8988T (cell line): Measurements from ENCODE around the gene PPP1R3G.
"Not testable (repeated sequence)": the region's sequence is repeated elsewhere in the genome, so short reads cannot be mapped to it uniquely, and the experiment has no call there.

Source experiments
- DNase-seq: peaks from one replicate; pipeline ENCODE4 v3.0.0; 2011

The PPP1R3G gene

DNA sequence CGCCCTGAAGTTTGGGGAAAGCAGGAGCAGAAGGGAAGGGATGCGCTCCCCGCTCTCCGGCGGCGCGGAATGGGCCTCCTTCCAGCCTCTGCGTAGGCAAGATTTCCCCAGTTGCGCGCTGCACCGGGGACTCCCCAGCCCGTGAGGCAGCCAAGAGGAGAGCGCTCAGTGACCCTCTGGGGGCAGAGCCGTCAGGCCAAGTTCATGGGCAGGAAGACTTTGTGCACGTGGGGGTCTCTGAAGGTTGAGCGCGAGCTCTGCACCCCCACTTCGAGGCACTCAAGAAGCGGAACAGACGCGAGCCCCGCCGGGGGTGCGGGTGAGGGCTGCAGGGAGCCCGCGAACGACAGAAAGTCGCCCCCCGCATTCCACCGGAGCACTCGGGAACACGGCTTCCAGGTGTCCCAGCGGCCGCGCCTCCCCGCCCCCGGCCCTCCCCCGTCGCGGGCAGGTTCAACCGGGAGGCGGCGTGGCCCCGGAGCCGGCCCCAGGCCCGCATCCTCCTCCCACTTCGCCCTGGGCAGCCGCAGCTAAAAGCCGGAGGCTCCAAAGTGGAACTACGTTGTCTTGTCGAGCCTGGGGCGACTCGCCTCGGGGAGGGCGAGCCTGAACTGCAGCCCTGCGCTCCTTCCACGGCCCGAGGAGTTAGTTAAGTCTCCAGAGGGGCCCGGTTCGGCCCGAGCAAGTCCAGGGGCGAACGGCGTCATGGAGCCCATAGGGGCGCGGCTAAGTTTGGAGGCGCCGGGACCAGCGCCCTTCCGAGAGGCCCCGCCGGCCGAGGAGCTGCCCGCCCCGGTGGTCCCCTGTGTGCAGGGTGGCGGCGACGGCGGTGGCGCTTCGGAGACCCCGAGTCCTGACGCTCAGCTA is at the start of gene PPP1R3G:
Gene PPP1R3G, plus strand, starts transcription at position 561 of the 867 bp plus-strand sequence. Its CDS starts 145 bp downstream, at position 706.
- peak; percentile 70 for DNase-seq

DNA sequence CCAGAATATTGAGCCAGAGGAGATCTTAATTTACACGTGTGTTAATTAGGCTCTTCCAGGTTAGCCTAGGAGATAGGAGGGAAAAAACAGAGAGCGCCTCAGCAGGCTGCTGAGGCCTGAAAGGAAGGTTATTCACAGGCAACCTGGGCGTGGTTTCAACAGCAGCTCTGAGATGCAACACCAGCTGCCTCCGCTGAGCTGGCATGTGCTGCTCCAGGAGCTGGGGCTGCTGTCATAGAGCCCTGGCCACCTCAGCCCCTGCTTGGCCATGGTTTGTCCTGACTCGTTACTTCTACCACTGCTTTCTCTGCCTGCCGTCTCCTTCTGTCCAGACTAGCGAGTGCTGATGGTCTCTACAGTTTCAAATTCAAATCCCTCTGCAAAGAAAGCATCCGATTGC is 48.9 kb upstream of the PPP1R3G start:
- no peak for DNase-seq

DNA sequence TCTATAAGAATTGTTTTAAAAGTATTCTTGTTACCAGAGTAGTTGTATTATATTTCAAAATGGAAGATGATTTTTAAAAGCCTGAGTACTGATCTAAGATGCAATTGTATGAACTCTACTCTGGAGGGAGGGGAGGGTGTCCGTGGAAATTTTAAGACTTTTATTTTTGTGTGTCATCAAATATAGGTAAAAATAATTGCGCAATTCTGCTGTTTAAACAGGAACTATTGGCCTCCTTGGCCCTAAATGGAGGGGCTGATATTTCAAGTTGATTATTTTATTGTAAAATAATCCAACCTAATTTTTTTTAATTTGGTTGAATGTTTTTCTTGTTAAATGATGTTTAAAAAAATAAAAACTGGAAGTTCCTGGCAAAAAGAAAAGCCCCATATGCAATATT is 43.2 kb upstream of the PPP1R3G start:
- no peak for DNase-seq

DNA sequence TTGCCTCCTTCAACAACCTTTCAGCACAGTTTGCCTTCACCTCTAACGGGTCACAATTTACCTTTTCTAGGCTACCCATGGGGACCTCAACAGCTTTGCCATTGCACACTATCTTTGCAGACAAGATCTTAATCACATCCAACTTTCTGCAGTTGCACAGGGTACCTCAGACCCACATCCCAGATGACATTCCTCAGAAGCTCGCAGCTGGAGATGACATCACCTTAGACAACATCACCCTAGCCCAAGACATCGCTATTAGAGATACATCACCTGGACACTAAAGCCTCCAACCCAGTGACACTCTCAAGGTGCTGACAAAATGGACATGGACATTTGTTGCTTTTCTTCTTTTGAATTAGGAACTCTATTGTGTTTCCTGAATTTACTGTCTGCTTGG is 42.7 kb upstream of the PPP1R3G start:
- DNase-seq: no peak

DNA sequence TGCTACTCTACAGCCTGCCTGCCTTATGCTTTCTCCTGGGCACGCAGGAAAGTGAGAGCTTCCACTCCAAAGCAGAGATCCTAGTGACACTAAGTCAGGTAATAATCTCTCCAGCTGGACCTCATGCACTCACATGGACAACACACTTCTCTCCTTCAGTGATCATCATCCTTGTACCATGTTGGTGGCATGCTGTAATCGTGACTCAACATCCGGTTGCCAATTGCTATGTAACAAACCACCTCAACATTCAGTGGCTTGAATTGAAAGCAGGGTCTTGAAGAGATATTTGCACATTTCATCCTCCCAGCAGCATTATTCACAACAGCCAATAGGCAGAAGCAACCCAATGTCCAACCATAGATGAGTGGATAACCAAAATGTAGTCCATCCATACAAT is 40.3 kb upstream of the PPP1R3G start:
- no peak for DNase-seq

DNA sequence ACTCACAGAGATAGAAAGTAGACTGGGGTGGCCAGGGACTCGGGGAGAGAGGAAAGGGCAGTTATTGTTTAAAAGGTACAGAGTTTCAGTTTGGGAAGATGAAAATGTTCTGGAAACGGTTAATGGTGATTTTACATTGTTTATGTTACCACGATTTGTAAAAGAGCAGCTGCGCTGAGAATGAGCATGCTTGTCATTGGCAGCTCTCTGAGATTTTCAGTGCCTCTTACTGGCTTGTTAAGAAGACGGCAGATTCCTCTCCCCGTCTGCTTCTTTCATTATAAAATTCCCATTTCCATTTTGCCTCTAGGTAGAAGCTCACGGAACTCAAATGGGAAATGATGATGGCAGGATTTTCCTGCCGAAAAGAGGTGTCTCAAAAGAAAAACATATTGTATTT is 39.7 kb upstream of the PPP1R3G start:
- DNase-seq: no peak

DNA sequence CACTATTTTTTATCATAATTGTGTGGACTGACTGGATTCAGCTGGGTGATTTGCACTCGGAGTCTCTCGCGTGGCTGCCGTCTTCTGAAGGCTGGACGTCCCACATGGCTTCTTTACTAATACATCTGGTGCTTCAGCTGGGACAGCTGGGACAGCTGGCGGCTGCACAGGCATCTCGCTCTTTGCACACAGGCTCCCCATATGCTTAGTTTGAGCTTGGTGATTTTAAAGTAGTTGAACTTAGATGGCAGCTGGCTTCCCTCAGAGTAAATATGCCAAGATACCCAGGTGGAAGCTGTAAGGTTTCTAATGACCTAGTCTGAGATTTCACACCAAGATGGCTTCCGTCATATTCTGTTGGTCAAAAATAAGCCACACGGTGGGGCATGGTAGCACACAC is 38.7 kb upstream of the PPP1R3G start:
- no peak for DNase-seq

DNA sequence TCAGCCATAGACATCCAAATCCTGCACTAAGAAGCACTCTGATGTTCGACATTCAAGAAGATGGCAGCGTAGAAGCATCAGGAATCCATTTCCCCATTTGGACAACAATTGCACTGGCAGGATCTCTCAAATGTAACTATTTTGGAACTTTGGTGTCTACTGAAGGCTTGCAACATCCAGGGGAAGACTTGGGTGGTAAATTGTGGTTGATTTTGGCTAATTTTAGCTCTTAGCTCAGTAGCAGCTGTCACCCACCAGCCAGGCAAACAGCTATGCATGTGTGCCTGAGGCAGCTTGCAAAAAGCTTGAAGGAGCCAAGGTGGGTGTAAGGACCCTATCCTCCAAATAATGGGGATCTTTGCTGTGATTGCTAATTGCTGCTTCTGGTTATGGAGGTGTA is 35.1 kb upstream of the PPP1R3G start:
- DNase-seq: no peak

DNA sequence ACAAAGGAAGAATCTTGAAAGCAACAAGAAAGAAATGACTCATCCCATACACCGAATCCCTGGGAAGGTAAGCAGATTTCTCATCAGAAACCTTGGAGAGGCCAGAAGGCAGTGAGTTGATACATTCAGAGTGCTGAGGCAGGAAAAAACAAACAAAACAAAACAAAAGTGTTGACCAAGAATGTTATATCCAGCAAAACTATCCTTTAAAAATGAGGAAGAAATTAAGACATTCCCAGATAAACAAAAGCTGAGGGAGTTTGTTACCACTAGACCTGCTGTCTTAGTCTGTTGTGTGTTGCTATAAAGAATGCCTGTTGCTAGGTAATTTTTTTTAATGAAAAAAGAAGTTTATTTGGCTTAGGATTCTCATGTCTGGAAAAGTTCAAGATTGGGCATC is 33.7 kb upstream of the PPP1R3G start:
- DNase-seq: no peak

DNA sequence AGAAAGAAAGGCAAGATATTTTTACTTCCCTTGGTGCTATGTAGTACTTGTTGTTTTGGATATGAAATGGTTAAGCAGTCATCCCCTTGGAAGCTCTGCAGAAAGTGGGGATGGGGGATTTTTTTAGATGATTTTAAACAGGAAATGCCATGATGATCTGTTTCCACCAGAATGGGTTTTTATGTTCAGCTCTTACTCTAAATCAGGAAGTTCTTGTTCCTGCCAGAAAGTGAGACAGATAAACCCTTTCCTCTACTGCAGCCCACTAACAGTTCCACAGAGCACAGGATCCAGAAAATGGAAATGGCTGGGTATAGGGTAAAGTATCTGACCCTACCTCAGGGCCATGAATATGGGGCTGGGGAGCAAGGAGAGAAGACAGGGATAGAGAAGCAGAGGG is 32.1 kb upstream of the PPP1R3G start:
- no peak for DNase-seq

DNA sequence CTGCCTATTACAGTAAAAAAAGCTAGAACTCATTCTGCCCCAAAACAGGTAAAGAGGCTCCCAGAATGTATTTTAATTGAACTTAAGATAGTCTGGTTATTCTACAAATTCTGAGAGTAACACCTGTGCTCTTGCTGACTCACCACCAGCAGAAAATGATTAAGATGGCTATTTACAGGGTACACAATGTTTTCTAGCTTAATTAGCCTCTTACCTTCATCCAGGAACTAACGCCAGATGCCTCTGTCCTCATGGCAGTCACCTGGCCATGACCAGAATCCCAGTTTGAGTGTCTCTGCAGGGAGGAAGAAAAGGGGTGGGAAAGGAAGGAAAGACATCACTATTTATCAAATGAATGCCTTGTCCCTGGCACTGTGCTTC is 31.3 kb upstream of the PPP1R3G start:
- no peak for DNase-seq

DNA sequence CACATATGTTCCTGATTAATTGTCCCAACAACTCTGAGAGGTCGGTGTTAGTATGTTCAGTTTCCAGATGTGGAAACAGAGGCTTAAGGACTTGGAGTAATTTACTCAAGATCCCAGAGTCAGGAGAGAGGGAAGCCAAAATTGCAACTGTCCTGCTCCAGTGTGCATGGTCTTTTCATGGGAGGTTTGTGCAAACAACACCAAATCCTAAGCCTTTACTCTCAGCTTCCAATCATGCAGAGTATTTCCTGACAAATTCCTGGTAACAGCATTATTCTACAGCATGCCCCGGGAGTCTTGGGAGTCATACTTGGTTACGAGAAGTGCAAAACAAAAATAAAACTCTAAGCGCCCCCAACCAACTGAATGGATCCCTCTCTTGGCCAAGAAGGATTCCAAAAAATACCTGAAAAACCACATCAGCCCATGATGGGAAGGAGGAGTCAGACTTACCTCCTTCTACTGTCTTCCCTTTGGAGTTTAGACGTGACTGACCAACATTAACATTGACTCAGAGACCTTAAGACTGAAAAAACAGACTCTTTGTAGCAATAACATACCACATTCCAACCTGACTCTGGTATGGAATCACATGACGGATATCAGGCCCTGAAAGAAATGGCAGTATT is 30.8 kb upstream of the PPP1R3G start:
- no peak for DNase-seq

DNA sequence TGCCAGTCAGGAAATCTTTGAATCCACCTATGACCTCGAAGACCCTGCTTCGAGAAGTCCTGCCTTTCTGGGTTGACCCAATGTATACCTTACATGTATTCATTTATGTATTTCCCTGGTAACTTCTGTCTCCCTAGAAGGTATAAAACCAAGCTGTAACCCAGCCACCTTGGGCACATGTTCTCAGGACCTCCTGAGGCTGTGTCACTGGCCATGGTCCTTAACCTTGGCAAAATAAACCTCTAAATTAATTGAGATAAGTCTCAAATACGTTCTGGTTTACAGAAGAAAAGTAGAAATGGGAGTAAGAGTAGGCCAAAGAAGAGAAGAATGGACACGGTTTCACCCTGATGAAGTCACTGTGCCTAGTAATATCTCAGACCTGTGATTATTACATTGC is 30.0 kb upstream of the PPP1R3G start:
- no peak for DNase-seq

DNA sequence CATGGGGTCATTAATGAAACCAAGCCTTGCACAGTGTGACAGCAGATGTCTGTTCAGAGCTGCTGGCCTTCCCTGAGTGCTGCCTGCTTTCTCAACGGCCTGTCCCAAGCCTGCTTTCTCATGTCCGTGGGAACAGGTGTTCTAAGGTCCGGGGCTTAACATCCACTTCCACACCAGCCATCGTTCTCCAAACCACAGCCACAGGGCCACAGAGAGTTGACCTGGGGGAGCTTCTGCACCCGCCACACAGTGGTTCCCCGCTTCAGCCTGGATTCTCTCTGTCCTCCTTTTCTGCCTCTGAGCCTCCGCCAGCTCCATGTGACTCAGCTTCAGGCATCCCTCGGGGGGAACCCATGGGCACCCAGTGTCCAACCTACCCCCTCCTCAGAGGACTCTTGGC is 26.9 kb upstream of the PPP1R3G start:
- no peak for DNase-seq

DNA sequence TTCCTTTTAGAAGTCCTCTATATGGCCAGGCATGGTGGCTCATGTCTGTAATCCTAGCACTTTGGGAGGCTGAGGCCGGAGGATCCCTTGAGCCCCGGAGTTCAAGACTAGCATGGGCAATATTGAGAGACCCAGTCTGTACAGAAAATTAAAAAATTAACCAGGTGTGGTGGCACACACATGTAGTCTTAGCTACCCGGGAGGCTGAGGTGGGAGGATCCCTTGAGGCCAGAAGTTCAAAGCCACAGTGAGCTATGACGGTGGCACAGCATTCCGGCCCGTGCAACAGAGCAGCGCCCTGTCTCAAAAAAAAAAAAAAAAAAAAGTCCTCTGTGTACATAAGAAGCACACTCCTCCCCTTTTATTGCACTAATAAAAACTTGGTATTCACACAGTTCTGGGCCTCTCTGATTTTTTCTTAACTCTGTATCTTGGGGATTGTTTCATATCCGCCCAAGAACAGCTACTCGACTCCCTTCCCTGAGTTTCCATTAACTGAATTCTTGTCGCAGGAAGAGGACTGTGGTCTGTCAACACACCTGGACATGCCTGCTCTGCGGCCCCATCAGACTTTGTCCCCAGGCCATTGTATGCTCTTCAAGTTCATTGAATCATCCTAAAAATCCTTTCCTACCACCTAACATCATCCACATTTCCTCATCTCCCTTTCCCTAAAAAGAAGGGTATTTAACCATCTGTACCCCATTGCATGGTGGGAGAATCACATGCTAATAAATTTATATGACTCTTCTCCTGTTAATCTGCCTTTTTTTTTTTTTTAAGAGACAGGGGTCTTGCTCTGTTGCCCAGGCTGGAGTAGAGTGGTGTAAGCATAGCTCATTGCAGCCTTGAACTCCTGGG is 25.9 kb upstream of the PPP1R3G start:
- no peak for DNase-seq

DNA sequence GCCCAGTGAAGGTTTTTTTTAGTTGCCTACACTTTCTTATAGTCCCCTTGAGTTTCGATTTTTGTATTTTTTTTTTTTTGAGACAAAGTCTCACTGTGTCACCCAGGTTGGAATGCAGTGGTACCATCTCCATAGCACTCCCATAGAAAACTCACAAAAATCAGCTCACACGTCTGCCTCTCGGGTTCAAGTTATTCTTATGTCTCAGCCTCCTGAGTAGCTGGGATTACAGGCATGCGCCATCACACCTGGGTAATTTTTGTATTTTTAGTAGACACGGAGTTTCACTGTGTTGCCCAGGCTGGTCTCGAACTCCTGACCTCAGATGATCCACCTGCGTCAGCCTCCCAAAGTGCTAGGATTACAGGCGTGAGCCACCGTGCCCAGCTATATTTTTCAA is 24.7 kb upstream of the PPP1R3G start:
- DNase-seq: not testable (repeated sequence)

DNA sequence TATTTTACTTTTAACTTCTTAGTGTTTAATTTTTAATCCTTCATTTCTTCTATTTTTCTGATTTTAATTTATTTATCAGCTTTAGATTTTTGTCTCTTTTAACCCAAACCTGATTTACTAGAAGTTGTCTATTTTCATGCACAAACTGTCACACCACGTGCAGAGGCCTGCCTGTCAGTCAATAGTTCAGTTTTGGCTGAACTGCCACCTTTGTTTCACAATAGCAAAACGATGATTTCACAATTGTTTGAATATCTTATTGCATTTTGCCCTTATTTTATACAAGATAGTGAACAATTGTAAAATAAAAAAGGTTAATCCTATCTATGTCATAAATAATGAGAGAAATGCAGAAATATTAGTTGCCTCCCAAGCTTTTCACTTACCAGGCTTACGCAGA is 24.0 kb upstream of the PPP1R3G start:
- no peak for DNase-seq

DNA sequence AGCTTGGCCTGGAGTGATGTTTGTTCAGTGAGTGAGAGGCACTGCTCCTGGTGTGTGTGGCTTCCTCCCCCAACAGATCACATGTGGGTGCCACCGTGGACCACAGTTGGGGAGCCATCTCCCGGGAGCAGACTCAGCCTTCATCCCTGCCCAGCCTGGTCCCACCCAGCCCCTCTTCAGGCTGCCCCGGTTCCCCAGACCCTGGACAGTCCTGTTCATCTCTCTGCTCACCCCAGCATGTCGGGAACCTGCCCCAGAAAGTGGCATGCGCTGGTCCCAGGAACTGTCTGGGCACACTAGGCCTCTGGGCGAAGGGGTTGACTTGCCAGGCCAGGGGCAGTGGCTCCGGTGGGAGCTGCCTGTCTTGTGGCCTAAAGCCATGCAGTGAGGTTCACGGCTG is 21.5 kb upstream of the PPP1R3G start:
- DNase-seq: no peak

DNA sequence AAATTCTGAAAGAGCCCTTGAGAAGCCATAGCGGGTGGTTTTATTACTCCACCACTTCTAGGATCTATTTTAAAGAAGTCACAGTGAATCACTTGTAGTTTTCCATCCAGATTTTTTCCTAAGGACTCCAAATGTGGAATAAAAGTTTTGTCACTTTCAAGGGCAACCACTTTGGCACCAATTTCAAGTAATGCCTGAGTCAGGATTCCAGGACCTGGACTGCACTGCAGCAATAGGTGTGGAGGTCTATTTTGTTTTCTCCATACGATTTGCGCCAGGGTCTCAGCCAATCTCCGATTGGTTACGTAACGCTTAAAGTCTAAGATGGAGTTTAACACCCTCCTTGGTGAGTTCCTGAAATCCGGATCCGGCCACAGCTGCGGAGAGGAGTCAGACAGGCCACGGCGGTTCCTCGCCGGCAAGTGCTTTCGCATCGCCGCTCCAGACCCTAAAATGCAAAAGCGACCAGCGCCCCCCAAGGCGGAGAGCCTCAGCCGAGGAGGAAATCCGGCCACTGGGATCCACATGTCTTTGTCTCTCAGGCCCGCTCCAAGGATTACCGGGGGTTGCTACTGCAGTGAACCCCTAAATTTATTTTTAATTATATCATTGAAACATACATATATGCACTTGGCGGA is 18.6 kb upstream of the PPP1R3G start:
- no peak for DNase-seq

DNA sequence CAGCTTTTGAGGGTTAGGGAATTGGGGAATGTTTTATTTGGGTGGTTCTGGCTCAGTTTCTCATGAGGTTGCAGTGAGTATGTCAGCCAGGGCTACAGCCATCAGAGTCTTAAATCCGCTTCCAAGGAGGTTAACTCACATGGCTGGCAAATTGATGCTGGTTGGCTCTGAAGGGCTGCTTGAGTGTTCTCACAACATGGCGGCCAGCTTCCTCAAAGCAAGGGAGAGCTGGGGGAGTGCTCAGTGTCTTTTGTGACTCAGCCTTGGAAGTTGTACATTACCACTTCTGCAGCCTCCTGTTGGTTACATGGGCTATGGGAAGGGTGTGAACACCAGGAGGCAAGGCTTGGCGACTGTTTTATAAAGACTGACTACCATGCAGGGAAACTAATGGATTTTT is 17.8 kb upstream of the PPP1R3G start:
- DNase-seq: no peak

DNA sequence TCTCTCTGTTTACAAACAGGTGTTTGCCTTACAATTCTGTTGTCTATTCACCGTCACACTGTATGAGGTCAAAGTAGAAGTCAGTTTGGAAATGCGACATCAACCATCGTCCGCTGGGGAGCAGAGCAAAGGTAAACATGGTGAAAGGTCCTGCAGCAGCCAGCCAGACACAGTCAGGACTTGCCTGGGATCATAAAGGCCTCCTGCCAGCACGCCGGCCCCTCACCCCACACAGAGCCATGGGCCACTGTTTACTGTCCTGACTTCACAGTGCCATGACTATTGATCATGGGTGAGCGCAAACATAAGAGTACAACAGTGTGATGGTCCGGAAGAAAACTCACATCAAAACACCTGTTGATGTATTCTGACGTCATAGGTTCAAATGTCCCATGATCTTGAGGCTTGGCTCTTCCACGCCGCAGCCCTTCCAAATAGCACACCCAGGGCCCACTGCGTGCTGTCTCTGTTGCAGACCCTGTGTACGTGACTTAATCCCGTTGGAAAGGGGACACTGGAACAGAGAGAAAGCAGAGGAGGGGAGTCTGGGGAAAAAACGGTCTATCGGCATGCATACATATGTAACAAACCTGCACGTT is 16.9 kb upstream of the PPP1R3G start:
- no peak for DNase-seq

DNA sequence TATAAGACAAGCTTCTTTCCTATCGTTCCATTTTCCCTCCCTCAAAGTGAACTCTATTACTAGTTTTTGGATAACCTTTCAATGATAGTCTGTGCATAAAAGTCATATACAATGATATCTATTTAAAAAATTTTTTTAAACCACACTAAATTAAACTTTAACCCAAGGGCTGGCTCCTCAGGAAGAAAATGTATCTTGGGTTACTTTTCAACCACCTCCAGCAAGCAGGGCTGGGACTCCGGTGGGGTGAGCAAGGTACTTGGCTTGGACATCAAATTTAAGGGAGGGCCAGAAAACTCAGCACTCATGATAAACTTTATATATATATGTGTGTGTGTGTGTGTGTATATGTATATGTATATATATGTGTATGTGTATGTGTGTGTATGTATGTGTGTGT is 13.9 kb upstream of the PPP1R3G start:
- DNase-seq: no peak

DNA sequence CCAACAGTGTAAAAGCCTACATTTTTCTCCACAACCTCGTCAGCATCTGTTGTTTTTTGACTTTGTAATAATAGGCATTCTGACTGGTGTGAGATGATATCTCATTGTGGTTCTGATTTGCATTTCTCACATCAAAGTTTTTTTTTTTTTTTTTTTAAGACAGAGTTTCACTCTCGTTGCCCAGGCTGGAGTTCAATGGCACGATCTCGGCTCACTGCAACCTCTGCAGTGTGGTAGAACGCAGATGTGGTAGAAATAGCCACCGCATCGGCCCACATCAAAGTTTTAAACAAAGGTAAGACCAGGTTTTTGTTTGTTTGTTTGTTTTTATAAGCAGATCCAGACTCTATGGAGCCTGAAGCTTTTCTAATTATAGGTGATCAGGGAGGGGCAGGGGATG is 12.7 kb upstream of the PPP1R3G start:
- no peak for DNase-seq
